Adipose tissue (tissue), 3 donors: ENCODE data around the gene NUDT4. TPM values are rescaled to one million over a fixed set of nuclear protein-coding genes. Genes with fewer than 3 reads are reported as not detected.
"Not testable (repeated sequence)": the region's sequence is repeated elsewhere in the genome, so short reads cannot be mapped to it uniquely, and the experiment has no call there.

Source experiments
- H3K27ac ChIP-seq: one replicate; pipeline ENCODE4 v1.5.1; 2013; ENCODE audit warnings: low read depth, low read length
- WGBS, 3 donors: extraction: QIAGEN DNeasy Blood & Tissue Kit; methylation state at CpG; one replicate each; pipeline ENCODE4 v1.1.7; 2013; 5-methylcytosine and 5-hydroxymethylcytosine counted together
- polyA plus RNA-seq, 3 donors: library from polyadenylated mRNA; stranded (reverse); fragments of 200-250 nt; gene quantifications; one replicate each; pipeline ENCODE4 v1.2.3, GENCODE V29; 2013
- donor health status: healthy with polysubstance abuse.
- donor health status: Bipolar disorder and iron deficiency.
- donor health status: healthy.

Gene NUDT4
- polyA plus RNA-seq, 3 donors = 20.3 to 46.4 (median 30.4) TPM

GRCh38 chr12:93390031-93390430 lies 12.3 kb downstream of the NUDT4 start:
- 39 to 48% (median 47%) methylated on average over 5 of the region's 5 CpGs for WGBS, 3 donors
- no peak overlapping the region for H3K27ac ChIP-seq

GRCh38 chr12:93390549-93391297 lies 13.0 kb downstream of the NUDT4 start:
- WGBS, 3 donors = 85 to 89% (median 87%) methylated on average over 5 of the region's 5 CpGs
- no peak overlapping the region for H3K27ac ChIP-seq

GRCh38 chr12:93393425-93393824 lies 15.7 kb downstream of the NUDT4 start:
- no peak overlapping the region for H3K27ac ChIP-seq
- WGBS, 3 donors = 64 to 76% (median 72%) methylated on average over 2 of the region's 2 CpGs

- no peak overlapping the region for H3K27ac ChIP-seq
- WGBS, 3 donors = 52 to 87% (median 78%) methylated on average over 12 of the region's 12 CpGs
These were observed 19.7 kb downstream of the NUDT4 start for GRCh38 chr12:93397412-93397811.

- not testable (repeated sequence) for H3K27ac ChIP-seq
- no CpG with 5 or more reads among the region's 5 CpGs for WGBS, 3 donors
These were observed 21.6 kb downstream of the NUDT4 start for GRCh38 chr12:93399183-93399863.

- no peak overlapping the region for H3K27ac ChIP-seq
- WGBS, 3 donors = 88 to 93% (median 88%) methylated on average over 11 of the region's 11 CpGs
These were observed 24.9 kb downstream of the NUDT4 start for GRCh38 chr12:93402333-93403311.

- no peak overlapping the region for H3K27ac ChIP-seq
- WGBS, 3 donors = 70 to 75% (median 75%) methylated on average over 7 of the region's 7 CpGs
These were observed 26.5 kb downstream of the NUDT4 start for GRCh38 chr12:93403988-93404803.

- no peak overlapping the region for H3K27ac ChIP-seq
- 78 to 94% (median 93%) methylated on average over 6 of the region's 6 CpGs for WGBS, 3 donors
These were observed 27.5 kb downstream of the NUDT4 start for GRCh38 chr12:93404961-93405849.

GRCh38 chr12:93407054-93407962 lies 29.6 kb downstream of the NUDT4 start:
- WGBS, 3 donors = 82 to 94% (median 88%) methylated on average over 6 of the region's 6 CpGs
- no peak overlapping the region for H3K27ac ChIP-seq

- WGBS, 3 donors = 91 to 94% (median 93%) methylated on average over 2 of the region's 2 CpGs
These were observed 30.2 kb downstream of the NUDT4 start for GRCh38 chr12:93407963-93408283.

GRCh38 chr12:93408813-93409212 lies 31.1 kb downstream of the NUDT4 start:
- no peak overlapping the region for H3K27ac ChIP-seq

More at GRCh38 chr12:93407963-93408283, 30.2 kb downstream of the NUDT4 start:
- no peak overlapping the region for H3K27ac ChIP-seq

GRCh38 chr12:93409343-93410187 lies 31.8 kb downstream of the NUDT4 start:
- WGBS, 3 donors = 63 to 77% (median 76%) methylated on average over 4 of the region's 4 CpGs
- not testable (repeated sequence) for H3K27ac ChIP-seq

- not testable (repeated sequence) for H3K27ac ChIP-seq
- WGBS, 3 donors = 32 to 69% (median 67%) methylated on average over 6 of the region's 6 CpGs
These were observed 33.3 kb downstream of the NUDT4 start for GRCh38 chr12:93411060-93411459.

GRCh38 chr12:93412396-93412795 lies 34.7 kb downstream of the NUDT4 start:
- not testable (repeated sequence) for H3K27ac ChIP-seq
- 79 to 89% (median 88%) methylated on average over 8 of the region's 8 CpGs for WGBS, 3 donors

- no peak overlapping the region for H3K27ac ChIP-seq
- WGBS, 3 donors = 44 to 62% (median 61%) methylated on average over 3 of the region's 3 CpGs
These were observed 35.3 kb downstream of the NUDT4 start for GRCh38 chr12:93413064-93413463.
